Stimulated activated CD4-positive, alpha-beta T cell treated with anti-CD3 and anti-CD28 coated beads, Interleukin-15, amount 100 ng/mL, for 48 hours (primary cell): Measurements from ENCODE around the gene NCL.
"Not testable (repeated sequence)": the region's sequence is repeated elsewhere in the genome, so short reads cannot be mapped to it uniquely, and the experiment has no call there.

Experiments
- DNase-seq, 2 donors: peaks; one replicate each; pipeline ENCODE4 v3.0.0-alpha.2; 2020; ENCODE audit warnings: low read depth in 2 of 2

NCL gene

GRCh38 chr2:231430437-231430836, 33.8 kb downstream of the NCL start:
- DNase-seq, result not testable (repeated sequence)

DNA sequence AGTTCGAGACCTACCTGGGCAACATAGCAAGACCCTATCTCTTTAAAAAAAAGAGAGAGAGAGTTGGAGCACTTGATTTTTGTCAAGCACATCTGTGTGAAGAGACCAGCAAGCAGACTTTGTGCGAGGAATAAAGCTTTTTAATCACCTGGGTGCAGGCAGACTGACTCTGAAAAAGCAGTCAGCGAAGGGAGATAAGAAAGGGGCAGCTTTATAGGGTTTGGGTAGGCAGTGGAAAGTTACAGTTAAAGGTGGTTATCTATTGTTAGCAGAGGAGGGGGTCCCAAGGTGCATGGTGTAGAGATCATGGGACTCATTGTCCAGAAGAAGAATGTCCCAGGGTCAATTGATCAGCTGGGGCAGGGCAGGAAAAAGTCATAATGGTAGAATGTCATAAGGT, 34.4 kb downstream of the NCL start:
- DNase-seq, result no peak

GRCh38 chr2:231429152-231429551, 35.1 kb downstream of the NCL start:
- no peak for DNase-seq

GRCh38 chr2:231427116-231427515, 37.2 kb downstream of the NCL start:
- DNase-seq, result no peak

GRCh38 chr2:231425811-231426703, 38.2 kb downstream of the NCL start:
- peak in 1 of 2 donors; percentile 56 for DNase-seq

DNA sequence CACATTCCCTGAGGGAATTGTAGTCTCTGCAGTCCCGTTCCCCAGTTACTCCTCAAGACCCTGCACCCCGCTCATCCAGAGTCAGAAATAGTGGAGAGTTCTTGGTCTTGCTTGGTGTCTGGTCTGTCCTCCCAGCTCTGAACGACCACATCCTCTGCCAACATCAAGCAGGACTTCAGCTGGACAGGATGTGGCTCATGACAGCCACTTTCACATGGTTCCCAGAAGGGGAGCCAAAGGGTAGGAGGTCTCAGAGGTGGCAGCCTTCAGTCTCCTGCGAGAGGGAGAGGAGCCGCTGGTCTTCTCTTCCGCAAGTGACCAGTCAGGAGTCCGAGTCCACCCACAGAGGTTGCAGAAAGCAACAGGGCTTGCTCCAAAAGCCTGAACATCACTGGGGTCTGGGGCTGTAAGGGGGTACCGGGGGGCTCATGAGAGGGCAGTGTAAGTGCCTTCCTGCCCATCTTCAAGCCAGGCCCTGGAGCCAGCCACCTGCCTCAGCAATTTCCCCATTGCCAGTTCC, 38.9 kb downstream of the NCL start:
- DNase-seq, result no peak

DNA sequence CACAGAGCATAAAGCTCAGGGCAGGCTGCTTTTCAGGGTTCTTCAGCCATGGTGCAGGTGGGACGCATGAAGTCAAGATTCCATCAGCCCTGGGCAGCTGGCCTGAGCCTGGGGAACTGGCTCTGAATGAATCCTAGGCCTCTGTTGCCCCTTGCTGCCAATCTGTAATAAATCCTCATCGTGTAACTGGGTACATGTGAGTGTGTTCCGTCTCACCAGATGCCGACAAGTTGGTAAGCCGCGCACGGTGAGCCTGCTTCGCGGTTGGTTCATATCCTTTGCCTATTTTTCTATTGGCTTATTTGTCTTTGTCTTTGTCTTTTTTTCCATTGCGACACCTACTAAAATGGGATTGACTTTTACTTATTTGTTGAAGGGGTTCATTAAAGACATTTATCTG, 41.1 kb downstream of the NCL start:
- DNase-seq, result no peak

- no peak for DNase-seq
These were observed 42.2 kb downstream of the NCL start for GRCh38 chr2:231422056-231422455.

DNA sequence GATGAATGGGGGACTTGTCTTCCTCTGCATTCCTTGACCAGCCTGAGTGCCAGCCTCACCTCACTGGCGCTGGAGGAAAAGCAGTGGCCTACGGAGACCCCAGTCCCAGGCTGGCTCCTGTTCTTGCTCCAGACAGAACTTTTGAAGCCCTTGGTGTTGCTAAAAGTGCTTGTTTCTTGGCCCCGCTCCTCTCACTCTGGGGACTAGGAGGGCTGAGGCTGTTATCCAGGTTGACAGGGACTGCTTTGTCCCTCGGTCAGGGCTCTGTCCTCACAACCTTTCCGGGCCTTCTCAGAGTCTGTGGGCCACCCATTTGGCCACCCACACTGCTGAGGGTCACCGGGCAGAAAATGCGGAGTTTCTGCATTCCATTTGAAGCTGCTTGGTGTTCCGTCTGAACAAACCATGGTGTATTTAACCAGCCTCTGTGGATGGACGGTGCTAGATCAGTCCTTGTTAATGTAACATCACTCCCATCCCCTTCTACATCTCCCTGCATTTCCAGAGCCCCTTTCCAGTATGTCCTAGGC, 43.2 kb downstream of the NCL start:
- no peak for DNase-seq

DNA sequence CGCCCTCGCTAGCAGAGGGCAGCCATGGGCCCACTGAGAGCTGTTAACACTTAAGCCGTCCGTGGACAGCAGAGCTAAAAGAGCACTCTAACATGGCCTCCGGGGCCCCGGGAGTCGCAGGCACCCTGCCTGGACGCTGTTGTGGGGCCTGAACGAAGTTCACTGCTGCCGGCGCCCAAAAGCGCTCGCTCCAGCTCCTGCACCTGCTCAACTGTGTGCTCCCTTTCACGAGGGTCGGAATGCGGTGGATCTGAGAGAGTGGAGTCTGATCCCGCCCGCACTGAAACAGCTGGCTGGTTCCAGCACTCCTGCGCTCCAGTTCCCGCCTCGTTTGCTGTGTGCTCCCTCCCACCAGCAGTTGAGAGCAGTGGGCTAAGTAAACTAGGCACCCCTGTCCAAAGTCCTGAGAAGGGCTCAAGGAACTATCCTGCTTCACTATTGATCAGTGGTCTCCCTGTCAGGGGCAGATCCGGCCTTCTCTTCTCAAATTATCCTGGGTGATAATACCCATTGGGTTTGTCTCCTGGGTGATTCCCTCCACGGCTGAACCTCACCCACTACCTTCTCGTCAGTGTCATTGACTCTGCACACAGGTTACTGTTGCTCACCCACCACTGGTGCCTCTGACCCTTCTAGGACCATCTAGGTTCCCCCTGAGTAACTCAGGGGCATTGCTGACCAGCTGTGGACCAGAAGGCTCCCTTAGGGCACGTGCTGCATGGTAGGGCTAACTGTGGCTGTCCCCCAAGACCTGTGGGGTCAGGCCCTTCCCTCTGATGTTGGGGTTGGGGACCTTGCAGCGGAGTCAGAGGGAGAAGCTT, 45.3 kb downstream of the NCL start:
- DNase-seq, result no peak

DNA sequence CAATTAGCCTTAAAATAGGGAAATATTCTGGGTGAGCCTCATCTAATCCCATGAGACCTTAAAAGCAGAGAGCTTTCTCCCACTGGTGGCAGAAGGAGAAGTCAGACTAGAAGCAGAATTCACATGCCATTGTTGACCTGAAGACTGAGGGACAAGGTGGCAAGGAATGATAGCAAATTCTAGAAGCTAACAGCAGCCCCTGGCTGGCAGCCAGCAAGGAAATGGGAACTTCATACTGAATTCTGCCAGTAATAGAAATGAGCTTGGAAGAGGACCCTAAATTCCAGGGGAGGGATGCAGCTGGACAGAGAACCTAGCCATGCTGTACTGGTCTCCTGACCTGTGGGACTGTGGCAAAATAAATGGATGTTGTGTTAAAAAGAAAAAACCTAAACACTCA, 49.3 kb downstream of the NCL start:
- no peak for DNase-seq

GRCh38 chr2:231413921-231414476, 50.3 kb downstream of the NCL start:
- DNase-seq, result no peak

DNA sequence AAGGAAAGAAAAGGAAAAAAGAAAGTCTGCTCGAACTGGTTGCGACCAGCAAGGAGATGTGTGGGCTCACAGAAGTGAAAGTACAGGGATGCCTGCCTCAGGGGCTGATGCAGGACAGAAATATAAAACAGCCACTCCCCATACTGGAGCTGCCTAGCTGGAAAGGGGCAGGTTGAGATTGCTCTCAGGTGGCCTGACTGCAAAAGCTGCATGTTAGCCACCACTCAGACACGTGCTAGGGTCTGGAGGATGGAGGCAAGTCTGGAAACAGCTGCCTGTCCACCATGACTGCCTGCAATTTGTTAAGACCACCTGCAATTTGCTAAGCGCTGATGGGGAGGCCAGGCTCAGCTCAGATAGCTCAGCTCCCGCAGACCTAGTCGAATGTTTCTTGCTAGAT, 50.8 kb downstream of the NCL start:
- no peak for DNase-seq

DNA sequence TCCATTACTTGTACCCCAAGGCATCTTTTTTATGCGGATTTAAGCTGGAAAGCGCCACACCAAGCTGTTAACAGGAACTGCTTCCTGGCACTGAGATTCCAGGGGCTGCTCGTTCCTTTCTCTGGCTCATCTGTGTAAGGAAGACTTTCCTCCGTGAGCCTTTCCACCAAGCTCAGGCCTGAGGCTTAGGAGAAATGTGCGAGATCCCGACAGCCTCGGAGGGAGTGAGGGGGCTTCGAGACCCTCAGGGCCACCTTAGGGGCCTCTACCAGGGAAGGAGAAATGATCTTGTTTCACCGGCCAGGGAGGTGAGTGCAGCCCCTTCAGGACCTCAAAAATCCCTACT, 51.7 kb downstream of the NCL start:
- no peak for DNase-seq

- DNase-seq, result peak; percentile 50 to 76
These were observed 52.3 kb downstream of the NCL start for GRCh38 chr2:231411831-231412617.

DNA sequence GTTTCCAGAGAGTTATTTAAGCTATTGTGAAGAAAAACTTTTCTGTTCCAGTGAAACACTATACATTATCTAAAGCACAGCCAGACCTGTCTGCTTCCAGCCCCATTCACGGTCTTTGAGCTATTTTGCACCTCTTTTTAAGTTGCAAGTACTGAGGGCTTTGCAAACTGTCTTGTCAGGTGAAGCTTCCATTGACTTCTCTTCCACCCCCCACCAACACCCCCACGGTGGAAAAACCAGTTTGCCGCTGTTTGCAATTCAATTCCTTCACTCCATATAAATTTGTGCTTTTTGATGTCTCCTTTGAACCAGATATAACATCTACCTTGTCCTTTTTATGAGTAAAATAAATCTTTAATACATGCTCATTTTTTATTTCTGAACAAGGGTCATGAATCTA, 53.0 kb downstream of the NCL start:
- no peak for DNase-seq

GRCh38 chr2:231410293-231411004, 53.8 kb downstream of the NCL start:
- no peak for DNase-seq

GRCh38 chr2:231409776-231410175, 54.5 kb downstream of the NCL start:
- DNase-seq, result no peak

DNA sequence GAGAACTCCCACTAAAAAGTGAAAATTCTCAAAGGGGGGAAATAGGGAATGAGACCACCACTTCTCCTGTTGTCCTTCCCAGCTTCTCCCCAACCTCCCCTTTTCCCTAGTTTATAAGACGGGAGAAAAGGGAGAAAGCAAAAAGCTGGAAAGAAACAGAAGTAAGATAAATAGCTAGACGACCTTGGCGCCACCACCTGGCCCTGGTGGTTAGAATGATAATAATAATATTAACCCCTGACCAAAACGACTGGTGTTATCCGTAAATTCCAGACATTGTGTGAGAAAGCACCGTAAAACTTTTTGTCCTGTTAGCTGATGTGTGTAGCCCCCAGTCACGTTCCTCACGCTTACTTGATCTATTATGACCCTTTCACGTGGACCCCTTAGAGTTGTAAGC, 56.0 kb downstream of the NCL start:
- not testable (repeated sequence) for DNase-seq

DNA sequence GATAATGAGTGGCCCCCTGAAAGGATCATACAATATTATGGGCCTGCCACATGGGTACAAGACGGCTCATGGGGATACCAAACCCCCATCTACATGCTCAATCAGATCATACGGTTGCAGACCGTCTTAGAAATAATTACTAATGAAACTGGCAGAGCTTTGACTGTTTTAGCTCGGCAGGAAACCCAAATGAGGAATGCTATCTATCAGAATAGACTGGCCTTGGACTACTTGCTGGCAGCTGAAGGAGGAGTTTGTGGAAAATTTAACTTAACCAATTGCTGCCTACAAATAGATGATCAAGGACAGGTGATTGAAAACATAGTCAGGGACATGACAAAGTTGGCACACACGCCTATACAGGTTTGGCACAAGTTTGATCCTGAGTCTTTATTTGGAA, 56.6 kb downstream of the NCL start:
- DNase-seq, result not testable (repeated sequence)
